Gastroesophageal sphincter (tissue), 3 donors: ENCODE data around the gene ZMIZ1.

Source experiments
- POLR2A ChIP-seq, 2 donors: fragments of 450-650 bp; IDR thresholded peaks; one replicate each; pipeline ENCODE4 v1.6.1; 2017; ENCODE audit warnings: antibody characterized with exemption in 2 of 2, mild to moderate bottlenecking in 2 of 2, moderate library complexity in 1 of 2
- POLR2AphosphoS5 ChIP-seq: sonication (generic); formaldehyde crosslinking; IDR thresholded peaks from one replicate; pipeline ENCODE4 v1.6.1; 2017; ENCODE audit warnings: antibody characterized with exemption
- TF ChIP-seq, protein P1 (sequence below), 4 experiments: fragments of 200-600 bp in 2 of 4; fragments of 450-650 bp in 2 of 4; sonication (generic) in 1 of 4; IDR thresholded peaks; one replicate each; pipeline ENCODE4 v1.5.1; 2017 to 2019; ENCODE audit warnings: antibody characterized with exemption in 4 of 4, mild to moderate bottlenecking in 2 of 4, moderate library complexity in 2 of 4

- TF ChIP-seq POLR2AphosphoS5 (no peak), POLR2A (IDR thresholded peaks at IDR 0.05) (no peak)
- TF ChIP-seq, protein P1, sequence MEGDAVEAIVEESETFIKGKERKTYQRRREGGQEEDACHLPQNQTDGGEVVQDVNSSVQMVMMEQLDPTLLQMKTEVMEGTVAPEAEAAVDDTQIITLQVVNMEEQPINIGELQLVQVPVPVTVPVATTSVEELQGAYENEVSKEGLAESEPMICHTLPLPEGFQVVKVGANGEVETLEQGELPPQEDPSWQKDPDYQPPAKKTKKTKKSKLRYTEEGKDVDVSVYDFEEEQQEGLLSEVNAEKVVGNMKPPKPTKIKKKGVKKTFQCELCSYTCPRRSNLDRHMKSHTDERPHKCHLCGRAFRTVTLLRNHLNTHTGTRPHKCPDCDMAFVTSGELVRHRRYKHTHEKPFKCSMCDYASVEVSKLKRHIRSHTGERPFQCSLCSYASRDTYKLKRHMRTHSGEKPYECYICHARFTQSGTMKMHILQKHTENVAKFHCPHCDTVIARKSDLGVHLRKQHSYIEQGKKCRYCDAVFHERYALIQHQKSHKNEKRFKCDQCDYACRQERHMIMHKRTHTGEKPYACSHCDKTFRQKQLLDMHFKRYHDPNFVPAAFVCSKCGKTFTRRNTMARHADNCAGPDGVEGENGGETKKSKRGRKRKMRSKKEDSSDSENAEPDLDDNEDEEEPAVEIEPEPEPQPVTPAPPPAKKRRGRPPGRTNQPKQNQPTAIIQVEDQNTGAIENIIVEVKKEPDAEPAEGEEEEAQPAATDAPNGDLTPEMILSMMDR (IDR thresholded peaks at IDR 0.05) = no peak
Measured at GRCh38 chr10:79128923-79129305, 60.1 kb downstream of the ZMIZ1 start.
